Karpas-422 (cell line): ENCODE measurements around the gene PDIA5. TPM values are rescaled to one million over a fixed set of nuclear protein-coding genes. Genes with fewer than 3 reads are reported as not detected.
A peak's percentile ranks its signal among the peaks of the same experiment; 100 is the strongest.

Experiments
- DNase-seq: peaks from one replicate; pipeline ENCODE4 v3.0.0-alpha.2; 2015
- H2AFZ ChIP-seq: fragments of 200-600 bp; sonication (generic); 2 replicates; pipeline ENCODE4 v1.6.1; 2014; ENCODE audit warnings: antibody characterized with exemption, low read length, mixed read lengths
- H3K27ac ChIP-seq: fragments of 200-600 bp; sonication (generic); 2 replicates; pipeline ENCODE4 v1.5.1; 2014; ENCODE audit warnings: mild to moderate bottlenecking, low read length, moderate library complexity
- H3K27me3 ChIP-seq: fragments of 200-600 bp; sonication (generic); 2 replicates; pipeline ENCODE4 v1.6.1; 2014; ENCODE audit warnings: low read length, mixed read lengths
- H3K36me3 ChIP-seq: fragments of 200-600 bp; sonication (generic); 2 replicates; pipeline ENCODE4 v1.6.1; 2014; ENCODE audit warnings: low read length, mixed read lengths; ENCODE audit not compliant: insufficient read depth
- H3K4me1 ChIP-seq: fragments of 200-600 bp; sonication (generic); 2 replicates; pipeline ENCODE4 v1.6.1; 2014; ENCODE audit warnings: mild to moderate bottlenecking, low read length, mixed read lengths
- H3K4me2 ChIP-seq: fragments of 200-600 bp; sonication (generic); 2 replicates; pipeline ENCODE4 v1.6.1; 2014; ENCODE audit warnings: low read length, low read depth, mild to moderate bottlenecking; ENCODE audit not compliant: poor library complexity, severe bottlenecking
- H3K4me3 ChIP-seq: fragments of 200-600 bp; sonication (generic); 2 replicates; pipeline ENCODE4 v1.5.1; 2014; ENCODE audit warnings: mild to moderate bottlenecking, antibody characterized with exemption, low read length, mixed read lengths
- H3K79me2 ChIP-seq: fragments of 200-600 bp; sonication (generic); 2 replicates; pipeline ENCODE4 v1.6.1; 2014; ENCODE audit warnings: mild to moderate bottlenecking, low read length, mixed read lengths
- H3K9ac ChIP-seq: fragments of 200-600 bp; sonication (generic); 2 replicates; pipeline ENCODE4 v1.6.0; 2014; ENCODE audit warnings: low read length
- H3K9me2 ChIP-seq: fragments of 200-600 bp; sonication (generic), shearing (Covaris generic); replicated peaks from 2 replicates; pipeline ENCODE4 v1.6.0; 2014; ENCODE audit warnings: mild to moderate bottlenecking, low read length, moderate library complexity; ENCODE audit not compliant: insufficient read depth
- H3K9me3 ChIP-seq: fragments of 300-700, 200-600 bp; sonication (generic); 2 replicates; pipeline ENCODE4 v1.6.1; 2014; ENCODE audit warnings: low read length, mixed read lengths
- H4K20me1 ChIP-seq: fragments of 200-600 bp; sonication (generic); 2 replicates; pipeline ENCODE4 v1.6.1; 2014; ENCODE audit warnings: mild to moderate bottlenecking, antibody characterized with exemption, low read length, low read depth; ENCODE audit not compliant: insufficient read depth
- total RNA-seq: library from RNA; depleted of rRNA; stranded (reverse); fragments of >200 nt; shearing (Covaris generic); gene quantifications from 2 replicates; pipeline ENCODE4 v1.2.3, GENCODE V29; 2014; ENCODE audit warnings: low replicate concordance

PDIA5 gene
- total RNA-seq, 1 experiment from 2014 or later = 6.3 TPM

DNA sequence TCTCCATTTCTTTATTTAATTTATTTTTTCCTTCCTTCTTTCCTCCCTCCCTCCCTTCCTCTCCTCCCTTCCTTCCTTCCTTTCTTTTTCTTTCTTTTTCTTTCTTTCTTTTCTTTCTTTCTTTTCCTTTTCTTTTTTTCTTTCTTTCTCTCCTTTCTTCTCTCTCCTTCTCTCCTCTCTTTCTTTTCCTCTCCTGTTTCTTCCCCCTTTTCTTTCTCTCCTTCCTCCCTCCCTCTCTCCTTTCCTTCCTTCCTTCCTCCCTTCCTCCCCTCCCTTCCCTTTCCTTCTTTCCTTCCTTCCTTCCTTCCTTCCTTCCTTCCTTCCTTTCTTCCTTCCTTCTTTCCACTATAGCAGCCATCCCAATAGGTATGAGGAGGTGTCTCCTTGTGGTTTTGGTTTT, 6.8 kb upstream of the PDIA5 start:
- Histone ChIP-seq H3K9me2 (no peaks in the 10 kb centered on the region), H3K9me3 (no peaks in the 10 kb centered on the region), H3K4me2 (no peak overlapping the region), H3K4me3 (no peak overlapping the region), H3K27ac (no peak overlapping the region), H3K9ac (no peak overlapping the region), H4K20me1 (no peaks in the 10 kb centered on the region), H3K27me3 (0 out of 2 replicates have a peak, but pooled peaks cover 2% of the 10 kb centered on the region), H3K79me2 (no peaks in the 10 kb centered on the region), H3K36me3 (no peaks in the 10 kb centered on the region), H2AFZ (no peak overlapping the region), H3K4me1 (no peaks in the 10 kb centered on the region)
- no peak for DNase-seq

DNA sequence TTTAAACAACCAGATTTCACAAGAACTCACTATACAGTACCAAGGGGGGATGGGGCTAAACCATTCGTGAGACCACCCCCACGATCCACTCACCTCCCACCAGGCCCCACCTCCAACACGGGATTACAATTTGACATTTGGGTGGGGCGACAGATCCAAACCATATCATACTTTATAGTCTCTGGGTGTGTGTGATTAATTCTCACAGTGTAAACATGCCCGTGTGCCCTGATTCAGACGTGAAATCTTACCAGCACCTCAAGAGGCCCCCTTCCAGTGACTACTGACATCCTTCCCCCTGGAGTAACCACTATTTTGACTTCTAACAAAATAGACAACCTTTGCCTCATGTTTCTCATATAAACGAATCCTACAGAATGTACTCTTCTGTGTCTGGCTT, 5.0 kb upstream of the PDIA5 start:
- no peaks in the 10 kb centered on the region for H3K79me2 ChIP-seq
- H4K20me1 ChIP-seq = no peaks in the 10 kb centered on the region
- 0 out of 2 replicates have a peak, but pooled peaks cover 2% of the 10 kb centered on the region for H3K27me3 ChIP-seq
- H3K36me3 ChIP-seq = no peaks in the 10 kb centered on the region
- H3K4me1 ChIP-seq = peaks cover 3% of the 10 kb centered on the region
- no peak overlapping the region for H3K27ac ChIP-seq
- H3K4me2 ChIP-seq = no peak overlapping the region
- no peak overlapping the region for H3K9ac ChIP-seq
- no peaks in the 10 kb centered on the region for H3K9me3 ChIP-seq
- no peak overlapping the region for H2AFZ ChIP-seq
- H3K4me3 ChIP-seq = no peak overlapping the region
- H3K9me2 ChIP-seq = no peaks in the 10 kb centered on the region
- no peak for DNase-seq

DNA sequence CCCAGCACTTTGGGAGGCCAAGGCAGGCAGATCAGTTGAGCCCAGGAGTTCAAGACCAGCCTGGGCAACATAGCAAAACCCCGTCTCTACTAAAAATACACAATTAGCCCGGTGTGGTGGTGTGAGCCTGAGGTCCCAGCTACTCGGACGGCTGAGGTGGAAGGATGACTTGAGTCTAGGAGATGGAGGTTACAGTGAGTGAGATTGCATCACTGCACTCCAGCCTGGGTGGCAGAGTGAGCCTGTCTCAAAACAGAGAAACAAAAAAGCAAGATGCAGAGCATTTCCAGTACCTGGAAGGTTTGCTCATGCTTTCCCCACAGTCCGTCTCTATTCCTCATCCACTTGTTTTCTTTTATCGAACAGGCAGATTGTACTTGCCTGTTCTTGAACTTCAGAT, 3.8 kb upstream of the PDIA5 start:
- H3K27me3 ChIP-seq = 0 out of 2 replicates have a peak, but pooled peaks cover 2% of the 10 kb centered on the region
- H3K9ac ChIP-seq = no peak overlapping the region
- H3K79me2 ChIP-seq = peaks cover 3% of the 10 kb centered on the region
- H3K9me2 ChIP-seq = no peaks in the 10 kb centered on the region
- peaks cover 2% of the 10 kb centered on the region; the same call in 1 of the 2 replicates for H4K20me1 ChIP-seq
- H2AFZ ChIP-seq = no peak overlapping the region
- H3K4me2 ChIP-seq = no peak overlapping the region
- no peak overlapping the region for H3K27ac ChIP-seq
- H3K9me3 ChIP-seq = no peaks in the 10 kb centered on the region
- no peak for DNase-seq
- peaks cover 6% of the 10 kb centered on the region for H3K4me1 ChIP-seq
- no peak overlapping the region for H3K4me3 ChIP-seq
- H3K36me3 ChIP-seq = no peaks in the 10 kb centered on the region

- Histone ChIP-seq H3K79me2 (peaks cover 18% of the 10 kb centered on the region), H3K36me3 (no peaks in the 10 kb centered on the region), H3K27ac (no peak overlapping the region), H2AFZ (no peak overlapping the region), H4K20me1 (peaks cover 16% of the 10 kb centered on the region; the same call in 1 of the 2 replicates), H3K27me3 (0 out of 2 replicates have a peak, but pooled peaks cover 2% of the 10 kb centered on the region), H3K4me1 (peaks cover 8% of the 10 kb centered on the region), H3K4me2 (no peak overlapping the region), H3K4me3 (no peak overlapping the region), H3K9me3 (no peaks in the 10 kb centered on the region), H3K9ac (no peak overlapping the region), H3K9me2 (no peaks in the 10 kb centered on the region)
- DNase-seq = no peak
Measured at GRCh38 chr3:123064506-123064905, 2.3 kb upstream of the PDIA5 start.

GRCh38 chr3:123064914-123065313, 1.9 kb upstream of the PDIA5 start:
- DNase-seq = no peak
- H3K9me2 ChIP-seq = no peaks in the 10 kb centered on the region
- H4K20me1 ChIP-seq = peaks cover 16% of the 10 kb centered on the region; the same call in 1 of the 2 replicates
- peaks cover 8% of the 10 kb centered on the region for H3K4me1 ChIP-seq
- H3K27me3 ChIP-seq = 0 out of 2 replicates have a peak, but pooled peaks cover 2% of the 10 kb centered on the region
- peaks cover 19% of the 10 kb centered on the region for H3K79me2 ChIP-seq
- no peaks in the 10 kb centered on the region for H3K36me3 ChIP-seq
- H3K9me3 ChIP-seq = no peaks in the 10 kb centered on the region
- H2AFZ ChIP-seq = no peak overlapping the region
- no peak overlapping the region for H3K4me2 ChIP-seq
- H3K4me3 ChIP-seq = no peak overlapping the region
- no peak overlapping the region for H3K27ac ChIP-seq
- H3K9ac ChIP-seq = no peak overlapping the region

DNA sequence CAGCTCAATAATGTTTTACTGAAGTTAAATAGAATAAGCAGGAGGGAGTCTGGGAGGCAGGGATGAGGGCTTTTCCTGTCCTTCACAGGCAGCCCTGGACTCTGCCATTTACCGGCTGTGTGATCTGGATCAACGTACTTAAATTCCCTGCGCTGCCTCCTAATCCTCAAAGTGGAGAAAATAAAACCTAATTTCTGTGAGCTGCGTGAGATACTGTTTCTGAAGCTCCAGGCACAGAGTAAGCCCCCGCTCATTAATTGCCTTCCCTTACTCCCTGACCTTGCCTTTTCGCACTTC, 278 bp upstream of the PDIA5 start:
- Histone ChIP-seq H3K4me3 (peak overlapping the region; percentile 83; the same call in 1 of the 2 replicates), H3K9me2 (no peaks in the 10 kb centered on the region), H4K20me1 (peaks cover 19% of the 10 kb centered on the region; the same call in 1 of the 2 replicates), H3K79me2 (peaks cover 28% of the 10 kb centered on the region), H2AFZ (peak overlapping the region; percentile 84), H3K36me3 (no peaks in the 10 kb centered on the region), H3K9ac (peak overlapping the region; percentile 74; the same call in 1 of the 2 replicates), H3K4me2 (peak overlapping the region; percentile 78), H3K27ac (no peak overlapping the region), H3K27me3 (no peaks in the 10 kb centered on the region), H3K4me1 (peaks cover 11% of the 10 kb centered on the region), H3K9me3 (no peaks in the 10 kb centered on the region)
- no peak for DNase-seq

- peak overlapping the region; percentile 83 for H3K4me3 ChIP-seq
- no peaks in the 10 kb centered on the region for H3K9me3 ChIP-seq
- no peaks in the 10 kb centered on the region for H3K36me3 ChIP-seq
- peak overlapping the region; percentile 74 for H3K9ac ChIP-seq
- H3K4me2 ChIP-seq = peak overlapping the region; percentile 78
- H4K20me1 ChIP-seq = peaks cover 21% of the 10 kb centered on the region; the same call in 1 of the 2 replicates
- H3K27me3 ChIP-seq = no peaks in the 10 kb centered on the region
- H3K79me2 ChIP-seq = peaks cover 39% of the 10 kb centered on the region
- peak; percentile 67 for DNase-seq
- peak overlapping the region; percentile 84; the same call in 1 of the 2 replicates for H2AFZ ChIP-seq
- H3K4me1 ChIP-seq = peaks cover 18% of the 10 kb centered on the region
- H3K27ac ChIP-seq = no peak overlapping the region
- no peaks in the 10 kb centered on the region for H3K9me2 ChIP-seq
Measured at GRCh38 chr3:123067689-123068600, 1.1 kb downstream of the PDIA5 start.

- peak overlapping the region; percentile 83; the same call in 1 of the 2 replicates for H3K4me3 ChIP-seq
- no peak overlapping the region for H3K9ac ChIP-seq
Measured at GRCh38 chr3:123068601-123069381, 2.0 kb downstream of the PDIA5 start.

More at GRCh38 chr3:123068601-123069381, 2.0 kb downstream of the PDIA5 start:
- peaks cover 47% of the 10 kb centered on the region for H3K79me2 ChIP-seq
- no peaks in the 10 kb centered on the region for H3K9me3 ChIP-seq
- no peaks in the 10 kb centered on the region for H3K27me3 ChIP-seq
- no peaks in the 10 kb centered on the region for H3K9me2 ChIP-seq
- H3K4me1 ChIP-seq = peaks cover 18% of the 10 kb centered on the region
- no peak overlapping the region for H3K27ac ChIP-seq
- no peak overlapping the region for H2AFZ ChIP-seq
- peaks cover 26% of the 10 kb centered on the region; the same call in 1 of the 2 replicates for H4K20me1 ChIP-seq
- peak overlapping the region; percentile 78 for H3K4me2 ChIP-seq
- no peaks in the 10 kb centered on the region for H3K36me3 ChIP-seq
- no peak for DNase-seq
